ENCODE measurements around the gene ACTR8.
A peak's percentile ranks its signal among the peaks of the same experiment; 100 is the strongest.

Gene ACTR8

DNA sequence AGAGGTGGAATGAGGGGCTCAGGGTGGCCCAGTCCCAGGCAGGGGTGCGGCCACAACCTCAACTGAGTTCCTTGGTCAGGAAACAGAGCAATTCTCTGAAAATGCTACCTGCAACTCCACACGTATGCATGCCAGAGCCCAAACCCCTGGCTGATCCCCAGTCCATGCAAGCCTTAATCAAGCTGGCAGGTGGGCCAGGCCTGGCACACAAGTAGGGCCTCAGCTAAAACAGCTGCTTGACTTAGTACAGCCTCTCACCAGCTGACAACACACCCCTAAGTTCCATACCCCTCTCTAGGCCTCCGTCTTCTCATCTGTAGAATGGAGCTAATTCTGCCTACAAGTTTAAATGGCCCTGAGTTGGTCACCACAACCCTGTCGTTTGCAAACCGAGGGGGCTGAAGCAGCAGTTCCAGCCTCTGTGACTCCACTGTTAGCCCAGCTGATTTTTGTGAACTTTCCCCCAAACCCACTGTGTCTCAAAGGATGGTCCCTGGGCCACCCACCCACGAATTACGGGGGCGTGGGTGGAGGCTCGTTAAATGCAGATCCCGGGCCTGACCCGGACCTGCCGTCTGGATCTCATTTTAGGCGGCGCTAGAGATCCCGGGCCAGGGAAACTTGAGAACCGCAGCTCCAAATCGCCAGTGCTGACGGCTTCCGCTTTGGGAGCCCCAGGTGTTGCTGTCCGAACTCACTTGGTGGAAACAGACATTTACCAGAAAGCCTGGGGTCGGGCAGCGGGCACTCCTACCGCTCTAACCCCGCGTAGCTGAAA is 36.7 kb downstream of the ACTR8 start:
- no peak for TF ChIP-seq CTCF (IDR thresholded peaks at IDR 0.05; ENCODE audit: borderline replicate concordance, control extremely low read depth, extremely low read depth, insufficient read depth, missing control alignments)
- in situ Hi-C loops (cut with MboI; ENCODE audit: low sequenced_read_pairs, unreplicated experiment) = no loop called here
- DNase-seq (ENCODE audit: low spot score) = peak; percentile 61

GRCh38 chr3:53844262-53845102 is 37.5 kb downstream of the ACTR8 start:
- no peak for TF ChIP-seq CTCF (IDR thresholded peaks at IDR 0.05; ENCODE audit: borderline replicate concordance, control extremely low read depth, extremely low read depth, insufficient read depth, missing control alignments)
- in situ Hi-C loops (cut with MboI; ENCODE audit: low sequenced_read_pairs, unreplicated experiment) = no loop called here
- DNase-seq (ENCODE audit: low spot score) = no peak

DNA sequence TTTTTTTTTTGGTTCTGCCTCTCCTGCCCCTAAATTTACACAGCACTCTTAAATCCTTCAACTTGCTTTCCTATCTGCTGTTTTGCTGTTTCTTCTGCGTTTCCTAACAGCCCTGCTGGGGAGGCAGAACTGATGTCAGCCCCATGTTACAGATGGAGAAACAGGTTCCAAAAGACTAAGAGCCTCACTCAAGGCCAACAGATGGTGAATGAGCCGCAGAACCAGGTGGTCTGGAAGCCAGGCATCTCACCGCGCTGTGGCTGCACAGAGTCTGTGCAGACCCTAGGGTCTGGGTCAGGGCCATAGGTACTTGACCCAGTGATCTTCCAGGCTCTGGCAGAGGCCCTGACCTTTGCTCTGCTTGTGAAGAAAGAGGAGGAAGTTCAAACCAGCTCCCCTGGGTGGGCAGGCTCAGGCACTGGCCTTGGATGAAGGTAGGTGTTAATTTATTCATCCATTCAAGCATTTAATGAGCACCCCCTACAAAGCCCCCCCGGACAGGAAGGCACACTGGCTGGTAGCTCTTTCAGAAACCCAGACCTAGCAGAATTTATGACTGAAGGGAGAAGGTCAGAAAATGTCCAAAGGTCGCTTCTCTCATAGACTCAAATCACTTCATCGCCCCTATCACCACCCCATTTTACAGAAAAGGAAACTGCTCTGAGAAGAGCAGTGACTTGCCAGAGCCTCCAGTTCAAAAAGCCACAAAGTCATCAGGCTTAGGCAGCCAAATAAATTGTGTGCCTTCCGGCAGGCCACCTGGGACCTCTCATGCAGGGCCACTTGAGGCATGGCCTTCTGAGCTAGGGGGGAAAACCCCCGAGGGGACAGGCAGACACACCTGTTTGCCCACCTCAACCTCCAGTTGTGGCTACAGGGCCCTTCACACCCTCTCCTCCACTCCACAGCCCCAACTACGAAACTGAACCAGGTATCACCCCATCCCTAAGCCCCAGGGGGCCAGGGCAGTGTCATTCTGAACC is 38.5 kb downstream of the ACTR8 start:
- no peak for DNase-seq (ENCODE audit: low spot score)
- no peak for TF ChIP-seq CTCF (IDR thresholded peaks at IDR 0.05; ENCODE audit: borderline replicate concordance, control extremely low read depth, extremely low read depth, insufficient read depth, missing control alignments)
- in situ Hi-C loops (cut with MboI; ENCODE audit: low sequenced_read_pairs, unreplicated experiment) = no loop called here

DNA sequence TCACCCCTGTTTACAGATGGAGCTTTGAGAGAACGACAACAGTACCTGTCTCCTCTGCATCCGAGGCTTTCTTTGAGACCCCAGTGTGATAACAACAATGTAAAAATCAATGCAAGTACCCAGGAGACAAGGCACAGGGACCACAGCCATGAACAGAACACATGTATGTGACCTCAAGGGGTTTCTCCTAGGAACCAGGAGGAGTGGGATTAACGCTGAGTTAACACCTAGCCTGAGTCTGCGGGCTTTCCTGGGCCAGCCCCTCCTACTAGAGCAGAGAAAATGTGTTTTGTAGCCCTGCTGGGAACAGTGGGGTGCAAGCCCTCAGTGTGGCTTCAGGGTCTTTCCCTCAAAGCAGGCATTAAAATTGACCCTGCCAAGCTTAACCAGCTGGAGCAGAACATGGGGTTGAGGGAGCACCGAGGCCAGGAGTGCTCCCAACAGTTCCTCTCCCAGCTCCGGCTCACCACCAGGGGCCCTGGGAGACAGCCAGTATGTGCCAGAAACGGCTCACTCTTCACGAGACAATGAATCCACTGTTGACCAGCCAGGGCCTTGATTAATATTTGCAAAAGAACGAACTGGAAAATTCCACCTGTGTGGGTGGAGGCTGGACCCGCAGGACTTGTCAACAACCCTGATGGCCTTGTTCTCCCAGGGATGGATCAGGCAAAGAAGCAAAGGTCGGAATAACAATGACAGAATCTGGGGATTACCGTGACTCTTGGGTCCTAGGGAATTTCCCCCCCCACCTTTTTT is 39.3 kb downstream of the ACTR8 start:
- no peak for TF ChIP-seq CTCF (IDR thresholded peaks at IDR 0.05; ENCODE audit: borderline replicate concordance, control extremely low read depth, extremely low read depth, insufficient read depth, missing control alignments)
- in situ Hi-C loops (cut with MboI; ENCODE audit: low sequenced_read_pairs, unreplicated experiment) = no loop called here
- DNase-seq (ENCODE audit: low spot score) = no peak

DNA sequence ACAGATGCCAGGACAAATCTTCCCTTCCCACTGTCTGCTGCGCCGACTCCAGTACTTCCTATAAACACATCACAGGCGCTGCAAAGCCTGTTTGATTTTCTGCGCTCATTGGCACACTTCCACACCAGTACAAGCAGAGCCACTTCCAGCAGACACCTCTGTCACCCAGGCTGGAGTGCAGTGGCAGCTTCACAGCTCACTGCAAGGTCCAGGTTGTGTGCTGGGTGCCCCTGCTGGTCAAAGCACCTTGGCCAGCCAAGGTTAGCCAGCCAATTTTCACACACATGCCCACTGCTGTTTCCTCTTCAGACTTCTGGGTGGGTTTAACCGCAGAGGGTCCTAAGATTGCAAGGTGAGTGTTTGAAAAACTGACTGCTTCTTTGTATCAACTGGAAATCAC is 40.7 kb downstream of the ACTR8 start:
- in situ Hi-C loops (cut with MboI; ENCODE audit: low sequenced_read_pairs, unreplicated experiment) = no loop called here
- no peak for DNase-seq (ENCODE audit: low spot score)
- TF ChIP-seq CTCF (IDR thresholded peaks at IDR 0.05; ENCODE audit: borderline replicate concordance, control extremely low read depth, extremely low read depth, insufficient read depth, missing control alignments) = no peak

All from GM13976 (cell line).